DND-41 (cell line): ENCODE results near the gene LRFN4.

Experiments used
- CTCF ChIP-seq: IDR thresholded peaks from 2 replicates; pipeline ENCODE4 v1.5.1; 2012; ENCODE audit warnings: borderline replicate concordance, low read length, moderate library complexity, mild to moderate bottlenecking; ENCODE audit not compliant: poor library complexity, severe bottlenecking; ENCODE audit errors: extremely low read depth
- EZH2 ChIP-seq: IDR thresholded peaks from 3 replicates; pipeline ENCODE4 v1.6.1; 2012; ENCODE audit warnings: borderline replicate concordance, low read depth, mild to moderate bottlenecking, moderate library complexity, low read length, inconsistent platforms; ENCODE audit not compliant: severe bottlenecking

- TF ChIP-seq CTCF (no peak), EZH2 (no peak)
Measured at GRCh38 chr11:66818231-66818955, 38.5 kb upstream of the LRFN4 start.
